ENCODE results near the gene OSBPL10. TPM values are rescaled to one million over a fixed set of nuclear protein-coding genes. Genes with fewer than 3 reads are reported as not detected.

The OSBPL10 gene
- total and polyA plus RNA-seq, 2 of the 8 experiments (the other 6 are each of a cell fraction or from before 2014, with no cell fraction given) = 26.2 to 86.7 TPM

GRCh38 chr3:31673950-31674349 lies 307.1 kb downstream of the OSBPL10 start:
- Histone ChIP-seq H3K79me1 (ENCODE audit: low read depth, low read length) (peaks cover 3% of the 10 kb centered on the region; the same call in 1 of the 2 replicates), H3K27me3 (replicated peaks in 1 of 4; ENCODE audit: control insufficient read depth in 3 of 4, extremely low read depth in 1 of 4, insufficient read depth in 3 of 4, low read length in 3 of 4) (no peaks in the 10 kb centered on the region), H4K91ac (replicated peaks; ENCODE audit: insufficient read length, low read length) (no peak overlapping the region), H3K18ac (ENCODE audit: extremely low read depth, low read length) (no peak overlapping the region), H2BK12ac (ENCODE audit: low read depth, low read length) (no peak overlapping the region), H2BK120ac (replicated peaks; ENCODE audit: low read depth, low read length) (no peak overlapping the region), H2BK20ac (ENCODE audit: low read length) (no peak overlapping the region), H2AK5ac (ENCODE audit: low read depth, low read length) (no peak overlapping the region), H3K23ac (ENCODE audit: insufficient read length) (no peak overlapping the region), H3K36me3 (ENCODE audit: control insufficient read depth in 2 of 4, insufficient read depth in 4 of 4, low read length in 3 of 4) (peaks cover 0 to 10% (median 3%) of the 10 kb centered on the region in 4 experiments; a peak in 4 of 8 replicates), H3K79me2 (ENCODE audit: control insufficient read depth in 1 of 2, insufficient read depth in 2 of 2, low read length in 2 of 2) (no peaks in the 10 kb centered on the region), H3K9me3 (ENCODE audit: insufficient read depth in 2 of 2, low read depth in 1 of 2, low read length in 1 of 2) (no peaks in the 10 kb centered on the region), H3K4me1 (replicated peaks in 1 of 4; ENCODE audit: control insufficient read depth in 3 of 4, insufficient read depth in 4 of 4, low read length in 3 of 4) (peaks cover 0 to 4% (median 0%) of the 10 kb centered on the region in 4 experiments; a peak in 2 of 7 replicates), H3K4me2 (ENCODE audit: insufficient read depth in 1 of 2, low read depth in 2 of 2, low read length in 2 of 2) (no peak overlapping the region), H3K4me3 (ENCODE audit: extremely low read depth in 1 of 4, insufficient read depth in 2 of 4, low read depth in 3 of 4, low read length in 4 of 4) (no peak overlapping the region), H4K20me1 (replicated peaks in 1 of 2; ENCODE audit: control insufficient read depth in 1 of 2, insufficient read depth in 2 of 2, low read length in 2 of 2) (peaks cover 0 to 2% of the 10 kb centered on the region in 2 experiments), H4K5ac (ENCODE audit: insufficient read length, low read depth, low read length) (no peak overlapping the region), H3K9ac (replicated peaks in 1 of 4; ENCODE audit: extremely low read depth in 1 of 4, low read depth in 3 of 4, low read length in 3 of 4) (no peak overlapping the region), H3K56ac (replicated peaks; ENCODE audit: insufficient read length, low read depth, low read length) (no peak overlapping the region), H2AFZ (ENCODE audit: low read length) (no peak overlapping the region), H3K27ac (ENCODE audit: low read depth, low read length) (no peak overlapping the region), H3K14ac (ENCODE audit: insufficient read length) (no peak overlapping the region), H4K8ac (ENCODE audit: extremely low read depth, insufficient read depth, low read length) (no peak overlapping the region), H2BK15ac (ENCODE audit: low read length) (no peak overlapping the region), H3K23me2 (ENCODE audit: low read depth, low read length) (no peaks in the 10 kb centered on the region), H3K4ac (replicated peaks; ENCODE audit: insufficient read length, low read depth, low read length) (no peak overlapping the region), H2BK5ac (ENCODE audit: low read depth, low read length) (no peak overlapping the region)
- DNase-seq (ENCODE audit: low read depth in 1 of 2, low spot score in 2 of 2) (no peak), FAIRE-seq (no peak)
- no peak for TF ChIP-seq RFX5 (IDR thresholded peaks at IDR 0.05; ENCODE audit: borderline replicate concordance, low read depth, low read length)
- no peak for TF ChIP-seq POLR2A (IDR thresholded peaks at IDR 0.05; ENCODE audit: control extremely low read depth in 1 of 2, low read depth in 2 of 2, low read length in 2 of 2)
- TF ChIP-seq POLR2AphosphoS5 (IDR thresholded peaks at IDR 0.05; ENCODE audit: low read depth, low read length) = no peak
- ChIA-PET CTCF (ENCODE audit: partially characterized antibody) (no interaction called here), POLR2A (ENCODE audit: partially characterized antibody) (no interaction called here)
- 94% methylated on average over 1 of the region's 1 CpG; no CpG with 5 or more reads in 1 of the 2 experiments for WGBS, 2 experiments (ENCODE audit: extremely low coverage in 1 of 2, insufficient coverage in 1 of 2, insufficient read length in 1 of 2, insufficient replicate concordance in 2 of 2, low coverage in 1 of 2, low lambda C conversion rate in 2 of 2, missing lambda C conversion rate in 1 of 2)
